ENCODE measurements around the gene LSR. TPM values are rescaled to one million over a fixed set of nuclear protein-coding genes. Genes with fewer than 3 reads are reported as not detected.

LSR gene
- total RNA-seq, 1 experiment from 2014 or later, result 152 TPM

GRCh38 chr19:35208121-35208520 is 40.7 kb upstream of the LSR start:
- TF ChIP-seq CTCF (conservative IDR thresholded peaks at IDR 0.05), result no peak
- H3K27ac Mint-ChIP-seq, result no peak overlapping the region
- no CpG with 5 or more reads among the region's 8 CpGs for WGBS (ENCODE audit: extremely low coverage, insufficient read length, low lambda C conversion rate)

More at GRCh38 chr19:35208121-35208520, 40.7 kb upstream of the LSR start:
- no peak overlapping the region for H2BK12ac ChIP-seq (ENCODE audit: insufficient read length, low read depth, low read length)
- no peak overlapping the region for H4K8ac ChIP-seq (replicated peaks; ENCODE audit: insufficient read length, low read depth, low read length)
- no peaks in the 10 kb centered on the region for H3K23me2 ChIP-seq (ENCODE audit: insufficient read length, low read depth, low read length, poor library complexity, severe bottlenecking)
- no peak overlapping the region for H3K23ac ChIP-seq (ENCODE audit: insufficient read length, low read depth, low read length)
- no peak overlapping the region for H3K4me3 Mint-ChIP-seq
- H2AFZ ChIP-seq (ENCODE audit: low read length), result no peak overlapping the region
- H3K27me3 Mint-ChIP-seq (ENCODE audit: low read depth), result no peaks in the 10 kb centered on the region; the same call in 1 of the 2 replicates
- no peak overlapping the region for H4K91ac ChIP-seq (ENCODE audit: insufficient read length, low read depth, low read length)
- H3K4ac ChIP-seq (ENCODE audit: low read depth, low read length), result no peak overlapping the region
- no peaks in the 10 kb centered on the region for H4K20me1 ChIP-seq (ENCODE audit: control insufficient read depth, insufficient read depth, insufficient read length)
- no peak overlapping the region for H3K18ac ChIP-seq (ENCODE audit: insufficient read length, low read depth, low read length)
- H3K14ac ChIP-seq (ENCODE audit: insufficient read depth, low read length), result no peak overlapping the region
- no peaks in the 10 kb centered on the region for H3K79me2 ChIP-seq (ENCODE audit: insufficient read depth, low read length)
- peaks cover 10% of the 10 kb centered on the region for H3K4me1 ChIP-seq (ENCODE audit: insufficient read depth, low read length)
- no peaks in the 10 kb centered on the region for H3K9me3 ChIP-seq (ENCODE audit: control insufficient read depth, low read depth, low read length)
- H3K36me3 Mint-ChIP-seq (ENCODE audit: insufficient read depth in 1 of 3, low read depth in 3 of 3), result no peaks in the 10 kb centered on the region; a peak in 1 of 7 replicates
- no peaks in the 10 kb centered on the region for H3K79me1 ChIP-seq (ENCODE audit: insufficient read depth, low read depth, low read length, poor library complexity, severe bottlenecking)
- H4K5ac ChIP-seq (ENCODE audit: insufficient read length, low read depth, low read length), result no peak overlapping the region
- no peak overlapping the region for H2BK15ac ChIP-seq (ENCODE audit: low read depth, low read length)
- no peak overlapping the region for H2BK120ac ChIP-seq (ENCODE audit: low read depth, low read length, poor library complexity, severe bottlenecking)
- no peak overlapping the region for H3K56ac ChIP-seq (ENCODE audit: insufficient read length, low read depth, low read length)
- H3K4me2 ChIP-seq (ENCODE audit: insufficient read depth, insufficient read length, low read length), result no peak overlapping the region
- H3K9ac ChIP-seq (ENCODE audit: extremely low read depth, insufficient read length, low read length), result no peak overlapping the region
- no peaks in the 10 kb centered on the region; a peak in 2 of 5 replicates for H3K9me3 Mint-ChIP-seq
- no peak overlapping the region for H2BK20ac ChIP-seq (ENCODE audit: low read depth, low read length, poor library complexity, severe bottlenecking)
- no peak for DNase-seq
- no peak overlapping the region for H3K27ac ChIP-seq (ENCODE audit: insufficient read length, low read depth, low read length)
- peaks cover 30 to 38% of the 10 kb centered on the region in 2 experiments for H3K4me1 Mint-ChIP-seq
- no peak overlapping the region for H2BK5ac ChIP-seq (ENCODE audit: insufficient read length, low read length)
- H3T11ph ChIP-seq (ENCODE audit: low read length), result no peak overlapping the region
- H2AK5ac ChIP-seq (ENCODE audit: insufficient read length, low read length), result no peak overlapping the region
- no peaks in the 10 kb centered on the region for H3K27me3 ChIP-seq (ENCODE audit: insufficient read depth, low read length)
